HepG2 (cell line): ENCODE data around the gene NDUFB10. TPM values are rescaled to one million over a fixed set of nuclear protein-coding genes. Genes with fewer than 3 reads are reported as not detected.

Source experiments
- ATAC-seq: fragments of 200-7000 bp; cut with Tn5 transposase; 3 replicates; pipeline ENCODE4 v1.9.1; 2020; ENCODE audit warnings: mild to moderate bottlenecking, moderate library complexity
- BruUV-seq: library from RNA; stranded (reverse); fragments of 400-500 nt; replicated peaks from 2 replicates; lab custom pipeline; 2021; lab: Mats Ljungman, UMichigan
- CTCF ChIA-PET: fragments of 300-600 bp; formaldehyde crosslinking; extraction: SDS; loops from one replicate; lab custom pipeline; 2021; ENCODE audit warnings: low total read pairs, inconsistent platforms, low intra/inter-chr PET ratio; lab: Yijun Ruan, JAX
- POLR2A ChIA-PET: fragments of 350-600 bp; sonication (Branson Sonifier 250); formaldehyde crosslinking; loops from one replicate; lab custom pipeline; 2020; ENCODE audit warnings: antibody characterized with exemption, inconsistent platforms; lab: Yijun Ruan, JAX
- DNase-seq: peaks from one replicate; pipeline ENCODE4 v3.0.0-alpha.2; 2015; ENCODE audit warnings: low spot score
- FAIRE-seq: peaks from 3 replicates; lab custom pipeline; 2011; peaks lifted over from hg19 to GRCh38; lab: Jason Lieb, UNC
- H2AFZ ChIP-seq: one replicate; pipeline ENCODE4 v1.6.1; 2011; ENCODE audit warnings: low read length, inconsistent platforms
- H3K27ac ChIP-seq: fragments of 300-600 bp; 3 replicates; pipeline ENCODE4 v1.8.0; 2011; ENCODE audit warnings: mixed run types, mild to moderate bottlenecking, mixed read lengths, low read length, inconsistent platforms; ENCODE audit not compliant: insufficient read depth; ENCODE audit errors: extremely low read length
- H3K27me3 ChIP-seq, 2 experiments: fragments of 200-600 bp in 1 of 2; 2 replicates in 1 of 2; 3 replicates in 1 of 2; pipeline versions ENCODE4 v1.6.0 to v1.8.0; 2011; ENCODE audit warnings: low read length in 2 of 2, mild to moderate bottlenecking in 2 of 2, moderate library complexity in 2 of 2, inconsistent platforms in 1 of 2; ENCODE audit not compliant: insufficient read depth in 2 of 2, control insufficient read depth in 1 of 2
- H3K36me3 ChIP-seq, 2 experiments: fragments of 200-600 bp in 1 of 2; replicated peaks in 1 of 2; 2 replicates in 1 of 2; 3 replicates in 1 of 2; pipeline versions ENCODE4 v1.5.1 to v1.8.0; 2011; ENCODE audit warnings: low read length in 2 of 2, inconsistent platforms in 1 of 2; ENCODE audit not compliant: insufficient read depth in 2 of 2, control insufficient read depth in 1 of 2
- H3K4me1 ChIP-seq: 2 replicates; pipeline ENCODE4 v1.5.1; 2012; ENCODE audit warnings: low read length, inconsistent platforms; ENCODE audit not compliant: insufficient read depth
- H3K4me2 ChIP-seq: 2 replicates; pipeline ENCODE4 v1.6.0; 2011; ENCODE audit warnings: low read depth, low read length, inconsistent platforms
- H3K4me3 ChIP-seq, 3 experiments: fragments of 200-600 bp in 1 of 3; sonication (generic), shearing (Covaris generic) in 1 of 3; replicated peaks in 1 of 3; 2 replicates each; pipeline ENCODE4 v1.5.1; 2011 to 2016; ENCODE audit warnings: low read length in 3 of 3, inconsistent platforms in 2 of 3, low read depth in 2 of 3, mild to moderate bottlenecking in 2 of 3, control low read depth in 1 of 3, mixed read lengths in 1 of 3; ENCODE audit not compliant: insufficient read depth in 1 of 3
- H3K79me2 ChIP-seq: one replicate; pipeline ENCODE4 v1.6.1; 2011; ENCODE audit warnings: low read length, inconsistent platforms; ENCODE audit not compliant: insufficient read depth
- H3K9ac ChIP-seq: 2 replicates; pipeline ENCODE4 v1.6.0; 2011; ENCODE audit warnings: mild to moderate bottlenecking, low read depth, low read length, inconsistent platforms; ENCODE audit not compliant: insufficient read depth
- H3K9me3 ChIP-seq: 2 replicates; pipeline ENCODE4 v1.5.1; 2012; ENCODE audit warnings: mild to moderate bottlenecking, low read length
- H4K20me1 ChIP-seq: 2 replicates; pipeline ENCODE4 v1.6.0; 2011; ENCODE audit warnings: inconsistent platforms, mild to moderate bottlenecking, low read length, moderate library complexity; ENCODE audit not compliant: insufficient read depth
- GATAD2A ChIP-seq: IDR thresholded peaks from 2 replicates; pipeline ENCODE4 v1.6.1; 2016
- GFI1 ChIP-seq: sonication (generic); formaldehyde crosslinking; IDR thresholded peaks from 2 replicates; pipeline ENCODE4 v1.5.0; 2020; ENCODE audit warnings: missing genetic modification reagents, mild to moderate bottlenecking, borderline replicate concordance
- KDM4B ChIP-seq: sonication (generic); formaldehyde crosslinking; IDR thresholded peaks from 2 replicates; pipeline ENCODE4 v1.4.0; 2020; ENCODE audit warnings: missing genetic modification reagents
- NR2F1 ChIP-seq, 2 experiments: fragments of 450-650 bp in 1 of 2; formaldehyde crosslinking in 1 of 2; IDR thresholded peaks; 2 replicates each; pipeline versions ENCODE4 v1.5.0 to v1.6.1; 2016 to 2020; ENCODE audit warnings: mild to moderate bottlenecking in 1 of 2, missing compliant biosample characterization in 1 of 2, missing genetic modification reagents in 1 of 2, moderate library complexity in 1 of 2
- SOX5 ChIP-seq: IDR thresholded peaks from 2 replicates; pipeline ENCODE4 v1.6.1; 2016; ENCODE audit warnings: borderline replicate concordance
- ZEB1 ChIP-seq: IDR thresholded peaks from 2 replicates; pipeline ENCODE4 v1.6.1; 2012; ENCODE audit warnings: mild to moderate bottlenecking, low read depth, inconsistent platforms; ENCODE audit not compliant: insufficient replicate concordance
- ZFAT ChIP-seq: sonication (generic); formaldehyde crosslinking; conservative IDR thresholded peaks from 2 replicates; pipeline ENCODE4 v1.8.1; 2023; ENCODE audit warnings: missing genetic modification reagents, inconsistent platforms
- ZNF776 ChIP-seq: sonication (generic); formaldehyde crosslinking; IDR thresholded peaks from 2 replicates; pipeline ENCODE4 v1.4.0; 2020; ENCODE audit warnings: mild to moderate bottlenecking, missing genetic modification reagents
- WGBS: methylation state at CpG from one replicate; pipeline ENCODE4 v1.1.6; 2017; ENCODE audit warnings: low lambda C conversion rate; 5-methylcytosine and 5-hydroxymethylcytosine counted together
- in situ Hi-C: cut with HindIII; loops from 2 replicates; pipeline ENCODE4 v1.10.0; 2017; ENCODE audit warnings: low pct_unique_long_range_greater_than_20kb; ENCODE audit not compliant: extremely low pct_ligation_motif_present
- intact Hi-C: fragments of 100-400 bp; cut with micrococcal nuclease; formaldehyde crosslinking; loops from one replicate; pipeline ENCODE4 v1.10.0; 2022; ENCODE audit not compliant: unreplicated experiment
- polyA plus RNA-seq, 8 experiments: library from polyadenylated mRNA; depleted of rRNA in 3 of 8; stranded (reverse) in 7 of 8; unstranded in 1 of 8; fragments of >200 nt; fragmentation: Illumina TruSeq in 4 of 8; extraction: Trizol in 4 of 8; gene quantifications; 2 replicates each; pipeline versions ENCODE4 v1.2.1 to v1.2.3, GENCODE V29; 2011 to 2016; ENCODE audit warnings: low read depth in 4 of 8, missing spikeins in 1 of 8, mixed read lengths in 1 of 8; ENCODE audit not compliant: insufficient read depth in 1 of 8
- total RNA-seq, 5 experiments: library from RNA; depleted of rRNA; stranded (reverse); fragments of >200 nt; fragmentation: Illumina TruSeq; extraction: Trizol; gene quantifications; 2 replicates each; pipeline ENCODE4 v1.2.3, GENCODE V29; 2016; ENCODE audit warnings: low read depth in 1 of 5
- TF ChIP-seq, protein P1 (sequence below): sonication (generic); formaldehyde crosslinking; IDR thresholded peaks from 2 replicates; pipeline ENCODE4 v1.4.0; 2020; ENCODE audit warnings: missing genetic modification reagents
- TF ChIP-seq, protein P2 (sequence below): sonication (generic); formaldehyde crosslinking; IDR thresholded peaks from 2 replicates; pipeline ENCODE4 v1.5.1; 2020; ENCODE audit warnings: missing genetic modification reagents, mild to moderate bottlenecking, borderline replicate concordance
- TF ChIP-seq, protein P3 (sequence below): sonication (generic); formaldehyde crosslinking; IDR thresholded peaks from 2 replicates; pipeline ENCODE4 v1.5.0; 2020; ENCODE audit warnings: missing genetic modification reagents
- TF ChIP-seq, protein P4 (sequence below): IDR thresholded peaks from 2 replicates; pipeline ENCODE4 v1.6.1; 2012; ENCODE audit warnings: low read depth, low read length, improper control_type of control experiment

NDUFB10 gene
- total and polyA plus RNA-seq, 2 of the 13 experiments (the other 11 are each of a cell fraction or from before 2014, with no cell fraction given) = 68.6 to 157 TPM

DNA sequence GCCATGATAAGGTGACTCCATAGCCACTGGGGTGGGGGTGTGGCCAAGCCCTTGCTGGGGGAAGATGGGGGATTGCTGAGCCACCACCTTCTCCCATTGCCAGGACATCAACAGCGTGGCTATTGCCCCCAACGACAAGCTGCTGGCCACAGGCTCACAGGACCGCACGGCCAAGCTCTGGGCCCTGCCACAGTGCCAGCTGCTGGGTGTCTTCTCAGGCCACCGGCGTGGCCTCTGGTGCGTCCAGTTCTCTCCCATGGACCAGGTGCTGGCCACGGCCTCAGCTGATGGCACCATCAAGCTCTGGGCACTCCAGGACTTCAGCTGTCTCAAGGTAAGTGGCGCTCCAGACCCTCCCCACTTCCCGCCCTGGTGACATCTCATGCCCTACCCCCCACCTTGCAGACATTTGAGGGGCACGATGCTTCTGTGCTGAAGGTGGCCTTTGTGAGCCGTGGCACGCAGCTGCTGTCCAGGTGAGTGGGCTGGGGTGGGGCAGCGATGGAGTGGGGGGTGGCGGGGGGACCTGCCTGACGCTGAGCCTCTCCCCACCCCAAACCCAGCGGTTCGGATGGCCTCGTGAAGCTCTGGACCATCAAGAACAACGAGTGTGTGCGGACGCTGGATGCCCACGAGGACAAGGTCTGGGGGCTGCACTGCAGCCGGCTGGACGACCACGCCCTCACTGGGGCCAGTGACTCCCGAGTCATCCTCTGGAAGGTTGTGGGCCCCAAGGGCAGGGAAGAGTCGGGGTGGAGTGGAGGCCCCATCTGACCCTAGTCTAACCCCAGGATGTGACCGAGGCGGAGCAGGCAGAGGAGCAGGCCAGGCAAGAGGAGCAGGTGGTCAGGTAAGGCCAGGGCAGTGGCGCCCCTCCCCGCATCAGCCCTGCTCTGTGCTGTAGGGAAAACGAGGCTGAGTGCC lies 17.9 kb downstream of the NDUFB10 start:
- no peaks in the 10 kb centered on the region for H4K20me1 ChIP-seq
- H3K9me3 ChIP-seq = no peaks in the 10 kb centered on the region
- no peak overlapping the region for H3K27ac ChIP-seq
- no peak for DNase-seq
- no peak for ATAC-seq
- peaks cover 20% of the 10 kb centered on the region for H3K4me1 ChIP-seq
- H3K9ac ChIP-seq = no peak overlapping the region
- POLR2A ChIA-PET = interaction anchor here (1.1 kb wide), 1 partner anchor 12 kb away, joined by 6 read pairs; the partner anchor contains the start of gene RPS2
- H3K4me2 ChIP-seq = no peak overlapping the region
- BruUV-seq = no TSS peak
- H3K36me3 ChIP-seq = peaks cover 21 to 34% of the 10 kb centered on the region in 2 experiments; a peak in 3 of 5 replicates
- no peak overlapping the region for H3K4me3 ChIP-seq
- peaks cover 14% of the 10 kb centered on the region for H3K79me2 ChIP-seq
- FAIRE-seq = no peak
- intact Hi-C loops (no loop called here), in situ Hi-C loops (no loop called here)
- H3K27me3 ChIP-seq = no peaks in the 10 kb centered on the region
- no peak overlapping the region for H2AFZ ChIP-seq
- WGBS = 89% methylated on average over 10 of the region's 33 CpGs
- TF ChIP-seq, protein P1, sequence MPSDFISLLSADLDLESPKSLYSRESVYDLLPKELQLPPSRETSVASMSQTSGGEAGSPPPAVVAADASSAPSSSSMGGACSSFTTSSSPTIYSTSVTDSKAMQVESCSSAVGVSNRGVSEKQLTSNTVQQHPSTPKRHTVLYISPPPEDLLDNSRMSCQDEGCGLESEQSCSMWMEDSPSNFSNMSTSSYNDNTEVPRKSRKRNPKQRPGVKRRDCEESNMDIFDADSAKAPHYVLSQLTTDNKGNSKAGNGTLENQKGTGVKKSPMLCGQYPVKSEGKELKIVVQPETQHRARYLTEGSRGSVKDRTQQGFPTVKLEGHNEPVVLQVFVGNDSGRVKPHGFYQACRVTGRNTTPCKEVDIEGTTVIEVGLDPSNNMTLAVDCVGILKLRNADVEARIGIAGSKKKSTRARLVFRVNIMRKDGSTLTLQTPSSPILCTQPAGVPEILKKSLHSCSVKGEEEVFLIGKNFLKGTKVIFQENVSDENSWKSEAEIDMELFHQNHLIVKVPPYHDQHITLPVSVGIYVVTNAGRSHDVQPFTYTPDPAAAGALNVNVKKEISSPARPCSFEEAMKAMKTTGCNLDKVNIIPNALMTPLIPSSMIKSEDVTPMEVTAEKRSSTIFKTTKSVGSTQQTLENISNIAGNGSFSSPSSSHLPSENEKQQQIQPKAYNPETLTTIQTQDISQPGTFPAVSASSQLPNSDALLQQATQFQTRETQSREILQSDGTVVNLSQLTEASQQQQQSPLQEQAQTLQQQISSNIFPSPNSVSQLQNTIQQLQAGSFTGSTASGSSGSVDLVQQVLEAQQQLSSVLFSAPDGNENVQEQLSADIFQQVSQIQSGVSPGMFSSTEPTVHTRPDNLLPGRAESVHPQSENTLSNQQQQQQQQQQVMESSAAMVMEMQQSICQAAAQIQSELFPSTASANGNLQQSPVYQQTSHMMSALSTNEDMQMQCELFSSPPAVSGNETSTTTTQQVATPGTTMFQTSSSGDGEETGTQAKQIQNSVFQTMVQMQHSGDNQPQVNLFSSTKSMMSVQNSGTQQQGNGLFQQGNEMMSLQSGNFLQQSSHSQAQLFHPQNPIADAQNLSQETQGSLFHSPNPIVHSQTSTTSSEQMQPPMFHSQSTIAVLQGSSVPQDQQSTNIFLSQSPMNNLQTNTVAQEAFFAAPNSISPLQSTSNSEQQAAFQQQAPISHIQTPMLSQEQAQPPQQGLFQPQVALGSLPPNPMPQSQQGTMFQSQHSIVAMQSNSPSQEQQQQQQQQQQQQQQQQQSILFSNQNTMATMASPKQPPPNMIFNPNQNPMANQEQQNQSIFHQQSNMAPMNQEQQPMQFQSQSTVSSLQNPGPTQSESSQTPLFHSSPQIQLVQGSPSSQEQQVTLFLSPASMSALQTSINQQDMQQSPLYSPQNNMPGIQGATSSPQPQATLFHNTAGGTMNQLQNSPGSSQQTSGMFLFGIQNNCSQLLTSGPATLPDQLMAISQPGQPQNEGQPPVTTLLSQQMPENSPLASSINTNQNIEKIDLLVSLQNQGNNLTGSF (CRISPR knock-in tag) = no peak
- no peak for TF ChIP-seq NR2F1 (CRISPR knock-in tag; IDR thresholded peaks at IDR 0.05)
- TF ChIP-seq, protein P2, sequence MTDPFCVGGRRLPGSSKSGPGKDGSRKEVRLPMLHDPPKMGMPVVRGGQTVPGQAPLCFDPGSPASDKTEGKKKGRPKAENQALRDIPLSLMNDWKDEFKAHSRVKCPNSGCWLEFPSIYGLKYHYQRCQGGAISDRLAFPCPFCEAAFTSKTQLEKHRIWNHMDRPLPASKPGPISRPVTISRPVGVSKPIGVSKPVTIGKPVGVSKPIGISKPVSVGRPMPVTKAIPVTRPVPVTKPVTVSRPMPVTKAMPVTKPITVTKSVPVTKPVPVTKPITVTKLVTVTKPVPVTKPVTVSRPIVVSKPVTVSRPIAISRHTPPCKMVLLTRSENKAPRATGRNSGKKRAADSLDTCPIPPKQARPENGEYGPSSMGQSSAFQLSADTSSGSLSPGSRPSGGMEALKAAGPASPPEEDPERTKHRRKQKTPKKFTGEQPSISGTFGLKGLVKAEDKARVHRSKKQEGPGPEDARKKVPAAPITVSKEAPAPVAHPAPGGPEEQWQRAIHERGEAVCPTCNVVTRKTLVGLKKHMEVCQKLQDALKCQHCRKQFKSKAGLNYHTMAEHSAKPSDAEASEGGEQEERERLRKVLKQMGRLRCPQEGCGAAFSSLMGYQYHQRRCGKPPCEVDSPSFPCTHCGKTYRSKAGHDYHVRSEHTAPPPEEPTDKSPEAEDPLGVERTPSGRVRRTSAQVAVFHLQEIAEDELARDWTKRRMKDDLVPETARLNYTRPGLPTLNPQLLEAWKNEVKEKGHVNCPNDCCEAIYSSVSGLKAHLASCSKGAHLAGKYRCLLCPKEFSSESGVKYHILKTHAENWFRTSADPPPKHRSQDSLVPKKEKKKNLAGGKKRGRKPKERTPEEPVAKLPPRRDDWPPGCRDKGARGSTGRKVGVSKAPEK (CRISPR knock-in tag) = no peak
- no peak for TF ChIP-seq GATAD2A (CRISPR knock-in tag)
- TF ChIP-seq GFI1 (CRISPR knock-in tag) = no peak
- TF ChIP-seq, protein P3, sequence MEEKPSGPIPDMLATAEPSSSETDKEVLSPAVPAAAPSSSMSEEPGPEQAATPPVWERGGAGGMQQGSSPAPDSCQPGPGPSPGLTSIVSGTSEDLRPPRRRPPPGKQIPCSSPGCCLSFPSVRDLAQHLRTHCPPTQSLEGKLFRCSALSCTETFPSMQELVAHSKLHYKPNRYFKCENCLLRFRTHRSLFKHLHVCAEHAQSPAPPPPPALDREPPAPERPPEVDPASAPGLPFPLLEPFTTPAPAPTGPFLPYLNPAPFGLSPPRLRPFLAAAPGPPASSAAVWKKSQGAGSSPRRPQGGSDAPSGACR (CRISPR knock-in tag) = no peak
- TF ChIP-seq, protein P4, sequence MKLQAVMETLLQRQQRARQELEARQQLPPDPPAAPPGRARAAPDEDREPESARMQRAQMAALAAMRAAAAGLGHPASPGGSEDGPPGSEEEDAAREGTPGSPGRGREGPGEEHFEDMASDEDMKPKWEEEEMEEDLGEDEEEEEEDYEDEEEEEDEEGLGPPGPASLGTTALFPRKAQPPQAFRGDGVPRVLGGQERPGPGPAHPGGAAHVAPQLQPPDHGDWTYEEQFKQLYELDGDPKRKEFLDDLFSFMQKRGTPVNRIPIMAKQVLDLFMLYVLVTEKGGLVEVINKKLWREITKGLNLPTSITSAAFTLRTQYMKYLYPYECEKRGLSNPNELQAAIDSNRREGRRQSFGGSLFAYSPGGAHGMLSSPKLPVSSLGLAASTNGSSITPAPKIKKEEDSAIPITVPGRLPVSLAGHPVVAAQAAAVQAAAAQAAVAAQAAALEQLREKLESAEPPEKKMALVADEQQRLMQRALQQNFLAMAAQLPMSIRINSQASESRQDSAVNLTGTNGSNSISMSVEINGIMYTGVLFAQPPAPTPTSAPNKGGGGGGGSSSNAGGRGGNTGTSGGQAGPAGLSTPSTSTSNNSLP = no peak
- no peak for TF ChIP-seq ZFAT (CRISPR knock-in tag)
- no peak for TF ChIP-seq ZNF776 (CRISPR knock-in tag)
- no peak for TF ChIP-seq KDM4B
- no peak for TF ChIP-seq ZEB1
- TF ChIP-seq SOX5 (CRISPR knock-in tag) = no peak
- CTCF ChIA-PET = no interaction called here
